Loucy (cell line): ENCODE measurements around the gene WWC1.

Experiments
- CTCF ChIP-seq: fragments of 200-600 bp; sonication (generic); conservative IDR thresholded peaks from 2 replicates; pipeline ENCODE4 v1.5.1; 2014; ENCODE audit warnings: mild to moderate bottlenecking, antibody characterized with exemption, low read length
- EZH2phosphoT487 ChIP-seq: fragments of 200-600 bp; IDR thresholded peaks from 2 replicates; pipeline ENCODE4 v1.6.1; 2018; ENCODE audit warnings: antibody characterized with exemption, mild to moderate bottlenecking, moderate library complexity, borderline replicate concordance

GRCh38 chr5:168366116-168366515, 74.7 kb downstream of the WWC1 start:
- no peak for TF ChIP-seq CTCF
- no peak for TF ChIP-seq EZH2phosphoT487
